NCI-H2029 (cell line): ENCODE measurements around the gene ADORA2B.

Experiments used
- DNase-seq: peaks from one replicate; lab custom pipeline; 2025; lab: John Stamatoyannopoulos, UW

Gene ADORA2B

DNA sequence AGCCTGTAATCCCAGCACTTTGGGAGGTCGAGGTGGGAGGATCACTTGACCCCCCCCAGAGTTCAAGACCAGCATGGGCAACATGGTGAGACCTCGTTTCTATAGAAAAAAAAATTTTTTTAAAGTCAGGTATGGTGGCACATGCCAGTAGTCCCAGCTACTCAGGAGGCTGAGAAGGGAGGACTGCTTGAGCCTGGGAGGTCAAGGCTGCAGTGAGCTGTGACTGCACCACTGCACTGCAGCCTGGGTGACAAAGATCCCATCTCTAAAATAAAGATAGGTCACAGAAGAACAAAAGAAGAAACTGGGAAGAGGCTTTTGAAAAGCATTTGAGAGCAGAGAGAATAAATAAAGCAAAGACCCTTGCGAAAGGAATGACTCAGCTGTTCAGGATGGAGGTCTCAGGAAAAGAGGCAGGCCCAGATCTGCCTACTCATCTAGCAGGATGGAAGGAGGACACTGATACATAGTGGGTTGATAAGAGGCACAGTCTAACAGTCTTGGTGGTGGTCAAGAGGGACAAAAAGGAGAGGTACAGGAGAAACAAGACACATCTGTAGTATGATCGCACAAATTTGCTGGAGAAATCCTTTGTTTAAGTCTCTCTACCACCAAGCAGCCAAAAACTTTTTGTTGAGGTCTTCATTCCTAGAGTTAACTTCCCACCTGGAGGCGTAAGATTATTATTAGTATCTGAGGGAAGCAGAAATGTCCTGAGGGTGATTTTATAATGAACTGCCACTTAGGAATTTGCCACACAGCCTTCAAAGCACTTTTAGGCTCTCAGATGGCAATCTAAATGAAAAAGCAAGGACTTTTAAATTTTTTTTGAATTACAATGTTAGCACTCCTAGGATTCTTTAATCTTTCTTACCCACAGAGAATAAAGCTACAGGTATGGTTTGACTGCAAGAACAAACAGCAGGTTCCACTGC is 37.0 kb downstream of the ADORA2B start:
- no peak for DNase-seq

DNA sequence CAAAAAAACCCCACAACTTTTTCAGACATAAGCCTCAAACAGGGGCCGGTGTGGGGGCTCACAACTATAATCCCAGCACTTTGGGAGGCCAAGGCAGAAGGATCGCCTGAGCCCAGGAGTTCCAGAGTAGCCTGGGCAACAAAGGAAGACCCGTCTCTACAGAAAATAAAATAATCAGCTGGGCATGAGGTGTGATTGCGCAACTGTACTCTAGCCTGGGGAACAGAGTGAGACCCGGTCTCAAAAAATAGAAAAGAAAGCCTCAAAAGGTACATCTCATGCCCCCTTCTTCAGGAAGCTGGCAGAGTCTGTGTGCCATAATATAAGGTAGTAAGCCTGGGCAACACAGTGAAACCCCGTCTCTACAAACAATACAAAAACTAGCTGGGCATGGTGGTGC is 51.4 kb downstream of the ADORA2B start:
- no peak for DNase-seq

DNA sequence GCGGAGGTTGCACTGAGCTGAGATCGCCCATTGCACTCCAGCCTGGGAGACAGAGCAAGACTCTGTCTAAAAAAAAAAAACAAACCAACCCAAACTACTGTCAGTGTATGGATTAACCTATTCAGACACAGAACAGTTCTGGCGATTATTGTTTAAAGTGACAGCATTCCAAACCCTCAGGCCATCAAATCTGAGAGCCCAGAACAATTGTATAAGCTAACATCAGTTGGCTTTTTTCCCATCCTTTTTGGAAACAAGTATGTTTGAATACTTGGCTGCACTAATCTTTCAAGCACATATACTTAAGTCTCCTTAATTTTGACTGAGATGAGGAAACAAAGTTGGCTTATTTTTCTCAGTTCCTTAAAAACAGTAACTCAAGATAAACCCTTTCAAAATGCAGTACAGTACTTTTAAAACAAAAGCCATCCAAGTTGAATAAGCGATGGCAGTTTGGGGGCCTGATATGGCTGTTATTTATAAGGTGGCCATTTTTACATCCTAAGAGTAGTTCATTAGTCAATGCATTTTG is 53.2 kb downstream of the ADORA2B start:
- DNase-seq, result no peak

DNA sequence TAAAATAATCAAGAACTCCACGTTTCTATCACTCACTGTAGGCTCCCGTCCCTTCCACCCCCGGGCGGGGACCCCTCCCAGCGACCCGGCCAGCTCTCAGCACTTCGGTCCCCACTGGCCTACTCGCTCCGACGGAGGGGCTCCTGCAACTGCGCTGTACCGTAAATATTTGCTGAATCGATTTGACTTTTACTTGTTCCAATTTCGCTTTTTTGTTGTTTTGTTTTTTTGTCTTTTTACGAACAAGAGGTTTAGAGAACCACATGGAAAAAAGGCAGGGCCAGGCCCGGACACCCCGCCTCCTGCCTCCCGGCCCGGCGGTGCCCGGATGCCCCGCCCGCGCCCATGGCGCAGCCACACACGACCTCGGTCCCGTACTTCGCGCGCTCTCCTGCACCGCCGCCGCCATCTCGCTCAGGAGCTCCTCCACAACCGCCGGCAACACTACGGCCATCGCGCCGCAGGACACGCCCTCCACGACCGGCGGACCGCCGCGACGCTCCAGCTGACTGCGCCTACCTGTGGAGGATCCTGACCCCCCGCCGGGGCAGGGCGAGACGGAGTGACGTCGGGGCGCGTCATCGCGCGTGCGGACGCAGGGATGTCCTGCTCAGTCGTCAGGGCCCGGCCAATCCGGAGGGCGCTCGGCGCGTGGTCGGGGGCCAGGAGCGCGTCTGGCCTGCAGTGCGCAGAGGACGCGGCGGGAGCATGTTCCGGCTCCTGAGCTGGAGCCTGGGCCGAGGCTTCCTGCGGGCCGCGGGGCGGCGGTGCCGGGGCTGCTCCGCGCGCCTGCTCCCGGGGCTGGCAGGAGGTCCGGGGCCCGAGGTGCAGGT is 54.4 kb downstream of the ADORA2B start, which contains the start of the genes TTC19 and ZSWIM7:
Gene TTC19 (plus strand): TSS at position 684 of the 833 bp plus-strand sequence. CDS start 25 bp downstream, at position 709.
Gene ZSWIM7 (minus strand): TSS at position 564 of the 833 bp plus-strand sequence. CDS start 110 bp downstream, at position 454.
- DNase-seq, result peak; percentile 79

- no peak for DNase-seq
These were observed 55.3 kb downstream of the ADORA2B start for GRCh38 chr17:15999974-16000827.

DNA sequence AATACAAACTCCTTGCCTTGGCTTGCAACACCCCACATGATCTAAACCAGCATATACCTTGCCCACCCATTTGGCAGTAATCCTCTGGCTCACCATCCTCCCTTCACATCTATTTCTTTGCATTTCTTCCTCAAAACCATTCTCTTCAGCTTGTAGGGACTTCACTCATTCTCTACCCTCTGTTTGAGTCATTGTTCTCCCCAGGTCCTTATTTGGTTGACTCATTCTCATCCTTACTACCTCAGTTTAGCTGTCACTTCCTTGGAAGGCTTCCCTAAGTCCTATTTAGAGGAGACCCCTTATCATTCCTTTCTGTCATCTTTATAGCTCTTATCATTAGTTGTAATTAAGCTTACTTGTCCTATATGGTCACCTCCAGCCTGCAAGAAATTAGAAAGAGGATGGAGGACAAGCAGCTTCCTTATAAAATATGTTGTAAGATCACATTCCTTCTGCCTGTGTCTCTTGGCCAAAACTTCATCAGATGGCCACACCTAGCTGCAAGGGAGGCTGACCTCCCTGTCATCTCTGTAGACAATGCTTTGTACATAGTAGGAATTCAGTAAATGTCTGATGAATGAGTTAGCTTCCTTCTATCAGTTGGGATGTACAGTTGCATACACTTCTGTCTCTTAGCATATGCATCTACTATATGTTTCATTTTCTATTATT is 56.4 kb downstream of the ADORA2B start:
- no peak for DNase-seq

DNA sequence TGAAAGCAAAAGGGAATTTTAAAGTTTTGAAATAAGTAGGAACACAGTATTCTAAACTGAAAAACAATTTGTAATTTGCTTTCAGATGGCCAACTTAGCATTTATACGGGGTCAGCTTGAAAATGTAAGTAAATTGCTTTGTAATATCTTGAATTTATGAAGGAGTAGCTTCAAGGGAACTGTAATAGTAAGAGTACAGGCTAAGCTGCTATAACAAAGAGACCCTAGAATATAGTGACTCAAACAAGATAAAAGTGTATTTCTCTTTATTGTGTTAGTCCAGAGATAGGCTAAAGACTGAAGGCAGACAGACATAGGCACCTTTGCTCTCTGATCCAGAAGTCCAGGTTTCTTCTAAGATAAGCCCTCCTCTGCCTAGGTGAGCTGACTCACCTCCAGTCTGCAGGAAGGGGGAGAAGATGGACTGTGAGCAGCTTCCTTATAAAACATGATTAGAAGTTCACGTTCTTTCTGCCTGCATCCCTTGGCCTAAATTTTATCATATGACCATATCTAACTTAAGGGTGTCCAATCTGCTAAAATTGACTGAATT is 57.9 kb downstream of the ADORA2B start:
- no peak for DNase-seq

DNA sequence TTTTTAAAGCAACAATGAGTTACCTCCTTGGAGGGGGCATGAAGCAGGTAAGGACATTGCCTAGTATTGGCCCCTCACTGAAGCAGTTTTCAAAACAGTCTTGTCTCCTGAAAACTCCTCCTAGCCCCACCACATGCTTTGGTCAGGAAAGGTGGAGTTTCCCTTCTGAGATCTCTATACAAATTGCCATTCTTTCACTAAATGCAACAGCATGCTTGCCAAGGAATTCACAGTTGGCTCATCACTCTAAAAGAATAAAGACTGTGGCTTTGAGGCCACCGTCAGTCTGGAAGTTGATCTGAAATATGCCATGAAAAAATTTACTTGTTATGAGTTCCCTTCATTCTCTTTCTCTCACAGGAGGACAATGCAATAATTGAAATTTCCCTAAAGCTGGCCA is 58.9 kb downstream of the ADORA2B start:
- DNase-seq, result no peak

GRCh38 chr17:16005636-16006035 is 60.7 kb downstream of the ADORA2B start:
- no peak for DNase-seq

DNA sequence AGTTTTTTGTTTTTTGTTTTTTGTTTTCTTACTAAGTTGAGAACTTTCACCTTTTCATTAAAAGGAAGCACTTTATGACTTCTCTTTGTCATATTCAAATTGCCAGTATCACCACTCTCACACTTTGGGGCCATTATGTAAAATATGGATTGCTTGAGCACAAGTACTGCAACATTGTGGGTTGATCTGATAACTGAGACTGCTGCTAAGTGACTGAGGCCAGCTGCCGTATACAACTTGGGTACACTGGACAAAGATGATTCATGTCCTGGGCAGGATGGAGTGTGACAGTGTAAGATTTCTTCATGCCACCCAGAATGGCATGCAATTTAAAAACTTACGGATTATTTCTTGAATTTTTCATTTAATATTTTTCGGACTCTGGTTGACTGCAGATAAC is 62.5 kb downstream of the ADORA2B start:
- DNase-seq, result no peak

DNA sequence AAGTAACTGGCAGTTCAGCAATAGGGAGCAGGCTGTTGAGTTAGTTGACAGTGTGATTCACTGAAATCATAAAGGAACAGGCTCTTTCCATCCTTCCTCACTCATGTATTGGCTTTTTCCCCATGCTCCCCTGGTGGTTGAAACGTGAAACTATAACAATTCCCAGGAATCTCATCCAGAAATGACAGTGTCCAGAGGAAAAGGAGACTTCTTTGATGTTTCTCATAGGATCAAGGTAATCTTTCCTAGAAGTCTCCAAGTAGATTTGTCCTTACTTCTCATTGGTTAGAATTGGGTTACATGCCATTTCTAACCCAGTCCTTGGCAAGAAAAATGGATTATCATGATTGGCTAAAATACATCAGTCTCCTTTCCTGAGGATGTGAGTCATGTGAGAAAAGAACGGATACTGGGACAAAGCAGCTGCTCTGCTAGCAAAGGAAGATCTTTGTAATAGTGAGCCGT is 69.0 kb downstream of the ADORA2B start:
- no peak for DNase-seq

GRCh38 chr17:16019347-16019746 is 74.4 kb downstream of the ADORA2B start:
- no peak for DNase-seq

- DNase-seq, result no peak
These were observed 79.0 kb downstream of the ADORA2B start for GRCh38 chr17:16023881-16024280.

GRCh38 chr17:16025202-16025601 is 80.3 kb downstream of the ADORA2B start:
- DNase-seq, result no peak
